DND-41 (cell line): ENCODE data around the gene NDRG4.

Experiments used
- ATAC-seq: fragments of 200-7000 bp; cut with Tn5 transposase; 3 replicates; pipeline ENCODE4 v1.9.1; 2021; ENCODE audit warnings: low read depth; ENCODE audit not compliant: insufficient read depth
- DNase-seq: peaks from one replicate; pipeline ENCODE4 v3.0.0-alpha.2; 2020
- H2AFZ ChIP-seq: 2 replicates; pipeline ENCODE4 v1.6.0; 2012; ENCODE audit warnings: low read depth, low read length
- H3K27ac ChIP-seq: 2 replicates; pipeline ENCODE4 v1.5.1; 2012; ENCODE audit warnings: low read length, inconsistent platforms
- H3K27me3 ChIP-seq: fragments of 200-600 bp; sonication (generic); 2 replicates; pipeline ENCODE4 v1.6.0; 2012; ENCODE audit warnings: low read length, mild to moderate bottlenecking, inconsistent platforms; ENCODE audit not compliant: insufficient read depth, poor library complexity
- H3K36me3 ChIP-seq: 2 replicates; pipeline ENCODE4 v1.5.1; 2012; ENCODE audit warnings: low read length, inconsistent platforms; ENCODE audit not compliant: insufficient read depth
- H3K4me1 ChIP-seq: 2 replicates; pipeline ENCODE4 v1.5.1; 2012; ENCODE audit warnings: mild to moderate bottlenecking, low read length; ENCODE audit not compliant: insufficient read depth
- H3K4me2 ChIP-seq: 2 replicates; pipeline ENCODE4 v1.6.0; 2012; ENCODE audit warnings: mild to moderate bottlenecking, moderate library complexity, low read length, inconsistent platforms; ENCODE audit not compliant: insufficient read depth
- H3K4me3 ChIP-seq, 2 experiments: fragments of 200-600 bp in 1 of 2; shearing (Covaris generic) in 1 of 2; 2 replicates each; pipeline ENCODE4 v1.5.1; 2012 to 2016; ENCODE audit warnings: inconsistent platforms in 2 of 2, low read length in 2 of 2, mild to moderate bottlenecking in 2 of 2, low read depth in 1 of 2, moderate library complexity in 1 of 2
- H3K79me2 ChIP-seq: 2 replicates; pipeline ENCODE4 v1.6.0; 2012; ENCODE audit warnings: low read length, inconsistent platforms; ENCODE audit not compliant: insufficient read depth
- H3K9ac ChIP-seq: 2 replicates; pipeline ENCODE4 v1.6.0; 2012; ENCODE audit warnings: low read depth, mild to moderate bottlenecking, inconsistent platforms, low read length, moderate library complexity
- H3K9me3 ChIP-seq: 2 replicates; pipeline ENCODE4 v1.5.1; 2012; ENCODE audit warnings: low read length, moderate library complexity, mild to moderate bottlenecking, inconsistent platforms; ENCODE audit not compliant: insufficient read depth, severe bottlenecking
- H4K20me1 ChIP-seq: 2 replicates; pipeline ENCODE4 v1.6.0; 2012; ENCODE audit warnings: low read length; ENCODE audit not compliant: insufficient read depth
- EZH2 ChIP-seq: IDR thresholded peaks from 3 replicates; pipeline ENCODE4 v1.6.1; 2012; ENCODE audit warnings: borderline replicate concordance, low read depth, mild to moderate bottlenecking, moderate library complexity, low read length, inconsistent platforms; ENCODE audit not compliant: severe bottlenecking
- TF ChIP-seq, protein P1 (sequence below): IDR thresholded peaks from 2 replicates; pipeline ENCODE4 v1.5.1; 2012; ENCODE audit warnings: borderline replicate concordance, low read length, moderate library complexity, mild to moderate bottlenecking; ENCODE audit not compliant: poor library complexity, severe bottlenecking; ENCODE audit errors: extremely low read depth

The NDRG4 gene

GRCh38 chr16:58537124-58537906, 37.4 kb downstream of the NDRG4 start:
- Histone ChIP-seq H3K27ac (no peak overlapping the region), H3K27me3 (no peaks in the 10 kb centered on the region), H3K4me2 (no peak overlapping the region), H3K9me3 (no peaks in the 10 kb centered on the region), H3K36me3 (peaks cover 97% of the 10 kb centered on the region), H2AFZ (no peak overlapping the region), H4K20me1 (peaks cover 4% of the 10 kb centered on the region; the same call in 1 of the 2 replicates), H3K4me3 (no peak overlapping the region), H3K9ac (no peak overlapping the region), H3K79me2 (no peaks in the 10 kb centered on the region), H3K4me1 (no peaks in the 10 kb centered on the region)
- DNase-seq (no peak), ATAC-seq (no peak)
- TF ChIP-seq, protein P1, sequence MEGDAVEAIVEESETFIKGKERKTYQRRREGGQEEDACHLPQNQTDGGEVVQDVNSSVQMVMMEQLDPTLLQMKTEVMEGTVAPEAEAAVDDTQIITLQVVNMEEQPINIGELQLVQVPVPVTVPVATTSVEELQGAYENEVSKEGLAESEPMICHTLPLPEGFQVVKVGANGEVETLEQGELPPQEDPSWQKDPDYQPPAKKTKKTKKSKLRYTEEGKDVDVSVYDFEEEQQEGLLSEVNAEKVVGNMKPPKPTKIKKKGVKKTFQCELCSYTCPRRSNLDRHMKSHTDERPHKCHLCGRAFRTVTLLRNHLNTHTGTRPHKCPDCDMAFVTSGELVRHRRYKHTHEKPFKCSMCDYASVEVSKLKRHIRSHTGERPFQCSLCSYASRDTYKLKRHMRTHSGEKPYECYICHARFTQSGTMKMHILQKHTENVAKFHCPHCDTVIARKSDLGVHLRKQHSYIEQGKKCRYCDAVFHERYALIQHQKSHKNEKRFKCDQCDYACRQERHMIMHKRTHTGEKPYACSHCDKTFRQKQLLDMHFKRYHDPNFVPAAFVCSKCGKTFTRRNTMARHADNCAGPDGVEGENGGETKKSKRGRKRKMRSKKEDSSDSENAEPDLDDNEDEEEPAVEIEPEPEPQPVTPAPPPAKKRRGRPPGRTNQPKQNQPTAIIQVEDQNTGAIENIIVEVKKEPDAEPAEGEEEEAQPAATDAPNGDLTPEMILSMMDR = no peak
- no peak for TF ChIP-seq EZH2

GRCh38 chr16:58541711-58542110, 41.8 kb downstream of the NDRG4 start:
- TF ChIP-seq EZH2 = no peak
- TF ChIP-seq, protein P1 = no peak
- no peak overlapping the region for H3K4me2 ChIP-seq
- no peaks in the 10 kb centered on the region for H3K27me3 ChIP-seq
- peaks cover 99% of the 10 kb centered on the region for H3K36me3 ChIP-seq
- ATAC-seq (no peak), DNase-seq (no peak)
- H3K79me2 ChIP-seq = no peaks in the 10 kb centered on the region
- no peak overlapping the region for H3K4me3 ChIP-seq
- no peak overlapping the region for H3K9ac ChIP-seq
- H4K20me1 ChIP-seq = 0 out of 2 replicates have a peak, but pooled peaks cover 4% of the 10 kb centered on the region
- H2AFZ ChIP-seq = no peak overlapping the region
- no peak overlapping the region for H3K27ac ChIP-seq
- no peaks in the 10 kb centered on the region for H3K9me3 ChIP-seq
- H3K4me1 ChIP-seq = no peaks in the 10 kb centered on the region

DNA sequence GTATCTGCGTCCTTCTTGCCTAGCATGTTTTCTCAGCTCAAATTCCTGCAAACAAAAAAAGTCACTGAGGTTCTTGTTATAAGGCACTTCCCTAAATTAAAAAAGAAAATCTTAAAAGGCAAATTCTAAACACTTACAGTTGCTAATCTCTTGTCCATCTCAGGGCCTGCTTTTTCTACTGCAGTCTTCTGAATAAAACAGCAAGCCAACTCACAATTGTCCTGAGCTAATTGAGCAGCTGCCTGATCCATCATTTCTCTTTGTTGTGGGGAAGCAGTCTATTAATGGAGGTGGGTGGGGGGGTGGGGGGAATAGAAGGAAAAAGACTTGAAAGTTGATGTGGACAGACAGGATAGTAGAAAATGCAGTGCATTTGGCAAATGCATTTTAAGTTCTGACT, 42.3 kb downstream of the NDRG4 start:
- Histone ChIP-seq H3K27me3 (no peaks in the 10 kb centered on the region), H3K4me3 (no peak overlapping the region), H2AFZ (no peak overlapping the region), H3K4me1 (no peaks in the 10 kb centered on the region), H3K36me3 (peaks cover 99% of the 10 kb centered on the region), H3K9ac (no peak overlapping the region), H3K9me3 (no peaks in the 10 kb centered on the region), H3K79me2 (no peaks in the 10 kb centered on the region), H3K27ac (no peak overlapping the region), H4K20me1 (0 out of 2 replicates have a peak, but pooled peaks cover 4% of the 10 kb centered on the region), H3K4me2 (no peak overlapping the region)
- TF ChIP-seq EZH2 = no peak
- TF ChIP-seq, protein P1 = no peak
- no peak for DNase-seq
- ATAC-seq = no peak
